Non-pigmented ciliary epithelial cell (primary cell): ENCODE data around the gene DAD1.
"Not testable (repeated sequence)": the region's sequence is repeated elsewhere in the genome, so short reads cannot be mapped to it uniquely, and the experiment has no call there.

Experiments used
- DNase-seq: peaks from one replicate; pipeline ENCODE4 v3.0.0-alpha.2; 2010; ENCODE audit warnings: low read depth

The DAD1 gene

GRCh38 chr14:22552001-22552826 lies 36.8 kb downstream of the DAD1 start:
- no peak for DNase-seq

- DNase-seq, result no peak
These were observed 37.4 kb downstream of the DAD1 start for GRCh38 chr14:22551605-22551997.

GRCh38 chr14:22549981-22550673 lies 38.9 kb downstream of the DAD1 start:
- DNase-seq, result no peak

- no peak for DNase-seq
These were observed 39.6 kb downstream of the DAD1 start for GRCh38 chr14:22549324-22549962.

- no peak for DNase-seq
These were observed 40.9 kb downstream of the DAD1 start for GRCh38 chr14:22547948-22548750.

GRCh38 chr14:22547313-22547947 lies 41.6 kb downstream of the DAD1 start:
- no peak for DNase-seq

GRCh38 chr14:22546722-22547071 lies 42.3 kb downstream of the DAD1 start:
- DNase-seq, result no peak

GRCh38 chr14:22545842-22546721 lies 42.9 kb downstream of the DAD1 start:
- no peak for DNase-seq

GRCh38 chr14:22544881-22545420 lies 44.1 kb downstream of the DAD1 start:
- no peak for DNase-seq

GRCh38 chr14:22544406-22544805 lies 44.6 kb downstream of the DAD1 start:
- no peak for DNase-seq

GRCh38 chr14:22543570-22544357 lies 45.3 kb downstream of the DAD1 start:
- DNase-seq, result not testable (repeated sequence)

- no peak for DNase-seq
These were observed 46.7 kb downstream of the DAD1 start for GRCh38 chr14:22542360-22542759.

- DNase-seq, result no peak
These were observed 47.3 kb downstream of the DAD1 start for GRCh38 chr14:22541721-22542120.

- DNase-seq, result no peak
These were observed 48.1 kb downstream of the DAD1 start for GRCh38 chr14:22540811-22541360.

GRCh38 chr14:22540293-22540692 lies 48.7 kb downstream of the DAD1 start:
- no peak for DNase-seq

- DNase-seq, result no peak
These were observed 49.2 kb downstream of the DAD1 start for GRCh38 chr14:22539831-22540230.

GRCh38 chr14:22538671-22539228 lies 50.3 kb downstream of the DAD1 start:
- DNase-seq, result no peak

- no peak for DNase-seq
These were observed 51.4 kb downstream of the DAD1 start for GRCh38 chr14:22537436-22538310.
